Activated naive CD8-positive, alpha-beta T cell treated with anti-CD3 and anti-CD28 coated beads, Interleukin-2, amount 50 U/mL, for 16 hours (primary cell): ENCODE data around the gene TMEM170B.
"Not testable (repeated sequence)": the region's sequence is repeated elsewhere in the genome, so short reads cannot be mapped to it uniquely, and the experiment has no call there.

Experiments used
- DNase-seq: peaks from one replicate; pipeline ENCODE4 v3.0.0-alpha.2; 2020; ENCODE audit warnings: low read depth, low spot score

The TMEM170B gene

GRCh38 chr6:11528996-11529395 lies 8.6 kb upstream of the TMEM170B start:
- no peak for DNase-seq

- no peak for DNase-seq
Observed at GRCh38 chr6:11532097-11532496, 5.5 kb upstream of the TMEM170B start.

DNA sequence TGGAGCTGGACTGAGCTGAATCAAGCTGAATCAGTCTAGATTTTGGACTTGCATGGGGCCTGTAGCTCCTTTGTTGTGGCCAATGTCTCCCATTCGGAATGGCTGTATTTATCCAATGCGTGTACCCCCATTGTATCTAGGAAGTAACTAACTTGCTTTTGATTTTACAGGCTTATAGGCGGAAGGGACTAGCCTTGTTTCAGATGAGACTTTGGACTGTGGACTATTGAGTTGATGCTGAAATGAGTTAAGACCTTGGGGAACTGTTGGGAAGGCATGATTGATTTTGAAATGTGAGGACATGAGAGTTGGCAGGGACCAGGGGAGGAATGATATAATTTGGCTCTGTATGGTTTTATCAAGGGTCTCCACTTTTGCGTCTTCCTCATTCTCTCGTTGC lies 3.0 kb upstream of the TMEM170B start:
- no peak for DNase-seq

- DNase-seq: no peak
Observed at GRCh38 chr6:11535801-11536230, 1.7 kb upstream of the TMEM170B start.

DNA sequence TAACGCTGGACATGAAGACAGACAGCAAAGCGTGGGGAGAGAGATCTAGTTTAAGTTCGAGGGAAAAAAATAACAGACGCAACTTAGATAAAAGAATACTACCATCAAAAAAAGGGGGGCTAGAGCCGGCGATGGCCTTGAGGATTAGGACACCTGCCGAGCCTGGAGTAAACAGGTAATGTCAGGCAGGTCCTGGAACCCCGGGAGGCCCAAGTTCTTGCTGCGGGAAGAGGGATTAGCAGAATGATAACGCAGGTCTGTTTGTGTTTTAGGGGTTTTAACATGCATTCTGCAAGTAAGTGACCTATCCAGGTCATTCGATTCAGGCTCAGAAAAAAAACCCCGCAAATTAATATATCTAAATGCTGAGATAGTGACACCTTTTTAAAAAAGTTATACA lies 754 bp upstream of the TMEM170B start:
- DNase-seq: no peak

GRCh38 chr6:11538052-11538818 lies 686 bp downstream of the TMEM170B start:
- DNase-seq: no peak

GRCh38 chr6:11538819-11539468 lies 1.4 kb downstream of the TMEM170B start:
- no peak for DNase-seq

DNA sequence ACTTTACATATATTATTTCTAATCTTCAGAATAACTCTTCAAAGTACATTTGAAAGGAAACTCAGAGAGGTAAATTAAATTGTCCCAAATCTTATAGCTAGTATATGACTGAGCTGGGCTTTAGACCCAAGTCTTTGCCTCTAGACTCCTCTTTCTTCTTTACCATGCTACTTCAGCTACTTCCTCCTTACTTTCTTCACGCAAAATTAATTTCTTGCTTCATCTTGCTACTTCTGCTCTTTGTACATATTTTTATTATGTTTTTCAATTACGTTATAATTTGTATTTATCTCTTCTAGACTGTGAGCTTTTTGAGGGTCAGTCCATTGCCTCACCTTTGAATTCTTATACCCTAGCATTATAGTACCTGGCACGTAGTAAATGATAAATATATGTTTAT lies 5.3 kb downstream of the TMEM170B start:
- DNase-seq: no peak

DNA sequence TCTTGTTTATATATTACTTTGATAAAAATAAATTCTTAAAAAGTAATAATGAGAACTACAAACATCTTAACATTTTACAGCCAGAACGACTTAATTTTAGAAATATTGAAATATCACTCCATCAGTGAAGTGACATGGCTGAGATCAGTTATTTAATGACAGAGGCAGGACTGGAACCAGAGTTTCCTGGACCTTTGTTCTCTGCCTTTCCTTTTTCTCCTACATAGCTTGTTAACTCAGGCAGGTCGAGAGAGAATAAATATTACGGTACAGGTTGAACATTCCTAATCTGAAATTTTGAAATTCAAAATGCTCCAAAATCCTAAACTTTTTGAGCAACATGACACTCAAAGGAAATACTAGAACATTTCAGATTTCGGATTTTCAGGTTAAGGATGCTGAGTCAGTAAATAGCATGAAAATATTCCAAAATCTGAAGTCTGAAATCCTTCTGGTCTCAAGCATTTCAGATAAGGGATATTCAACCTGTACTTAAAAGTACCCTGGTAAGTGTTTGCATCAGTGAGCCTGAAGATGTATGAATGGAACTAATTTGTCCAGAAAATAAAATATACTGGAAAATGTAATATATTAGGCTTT lies 6.5 kb downstream of the TMEM170B start:
- no peak for DNase-seq

- DNase-seq: not testable (repeated sequence)
Observed at GRCh38 chr6:11547846-11548245, 10.3 kb downstream of the TMEM170B start.

GRCh38 chr6:11548578-11548977 lies 11.0 kb downstream of the TMEM170B start:
- DNase-seq: not testable (repeated sequence)

GRCh38 chr6:11551053-11551452 lies 13.5 kb downstream of the TMEM170B start:
- DNase-seq: no peak

DNA sequence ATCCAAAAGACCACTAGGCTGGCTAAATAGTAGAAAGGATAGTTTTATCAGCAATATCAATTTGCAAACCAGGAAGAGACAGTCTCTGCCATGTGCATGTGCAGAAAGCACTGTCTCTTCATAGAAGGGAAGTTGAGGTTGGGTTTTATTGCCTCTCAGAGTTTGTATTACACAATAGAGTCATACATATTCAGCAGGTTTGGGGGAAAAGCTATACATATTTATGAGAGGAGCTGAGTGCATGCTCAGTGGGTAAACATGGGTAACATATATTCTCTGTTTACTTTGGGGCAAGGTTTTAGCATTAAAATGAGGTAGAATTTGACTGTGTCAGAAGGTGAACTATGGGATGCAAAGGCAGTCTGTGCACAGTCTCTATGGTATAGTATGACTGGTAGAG lies 14.9 kb downstream of the TMEM170B start:
- no peak for DNase-seq

DNA sequence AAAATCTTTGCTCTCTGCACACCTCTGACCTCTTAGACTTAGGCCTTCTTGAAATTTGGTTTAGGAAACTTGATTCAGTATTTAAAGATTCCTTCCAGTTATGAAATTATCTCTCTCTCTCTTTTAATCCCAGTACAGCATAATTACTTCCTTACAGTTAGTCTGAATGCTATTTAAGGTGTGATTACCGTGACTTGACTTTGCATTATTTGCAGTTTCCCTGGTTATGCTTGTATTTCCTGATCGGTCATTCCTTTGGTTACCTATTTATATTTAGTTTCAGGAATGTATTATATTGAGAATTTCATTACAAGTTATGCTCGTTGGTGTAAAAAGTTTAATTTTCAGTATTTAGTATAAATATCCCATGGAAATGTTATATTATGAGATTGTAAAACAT lies 16.3 kb downstream of the TMEM170B start:
- DNase-seq: no peak

GRCh38 chr6:11556309-11556708 lies 18.8 kb downstream of the TMEM170B start:
- DNase-seq: no peak

GRCh38 chr6:11563793-11564192 lies 26.2 kb downstream of the TMEM170B start:
- DNase-seq: no peak

DNA sequence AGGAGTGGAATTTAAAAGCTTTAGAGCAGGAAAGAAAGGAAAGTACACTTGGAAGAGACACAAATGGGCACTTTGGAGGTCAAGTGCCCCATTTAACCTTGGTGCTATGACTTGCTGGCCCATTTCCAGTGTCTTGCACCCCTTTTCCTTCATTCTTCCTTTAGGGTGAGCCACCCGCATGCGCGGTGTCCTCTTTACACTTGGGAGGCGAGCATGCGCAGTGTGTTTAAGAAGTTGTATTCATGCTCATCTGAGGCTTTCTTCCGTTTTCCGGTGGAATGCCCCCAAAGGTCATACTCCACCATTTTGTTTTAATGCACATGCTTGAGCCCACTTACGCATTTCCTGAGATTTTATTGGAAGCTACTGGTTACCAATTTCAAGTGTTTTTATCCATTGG lies 29.1 kb downstream of the TMEM170B start:
- no peak for DNase-seq

DNA sequence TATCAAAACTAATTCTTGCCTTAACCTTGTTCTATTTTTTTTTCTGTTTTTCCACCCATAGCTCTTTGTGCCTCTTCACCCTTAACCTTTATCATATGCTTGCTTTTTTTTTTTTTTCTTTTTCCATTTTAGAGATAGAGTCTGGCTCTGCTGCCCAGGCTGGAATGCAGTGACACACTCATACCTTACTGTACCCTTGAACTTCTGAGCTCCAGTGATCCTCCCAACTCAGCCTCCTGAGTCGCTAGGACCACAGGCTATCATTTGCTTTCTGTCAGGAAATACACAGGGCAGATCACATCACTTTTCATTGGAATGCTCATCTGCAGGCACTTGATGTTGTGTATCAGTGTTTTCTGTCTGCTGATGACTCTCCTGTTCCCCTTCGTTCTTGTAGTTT lies 33.5 kb downstream of the TMEM170B start:
- no peak for DNase-seq

GRCh38 chr6:11575408-11576033 lies 38.0 kb downstream of the TMEM170B start:
- peak; percentile 18 for DNase-seq

DNA sequence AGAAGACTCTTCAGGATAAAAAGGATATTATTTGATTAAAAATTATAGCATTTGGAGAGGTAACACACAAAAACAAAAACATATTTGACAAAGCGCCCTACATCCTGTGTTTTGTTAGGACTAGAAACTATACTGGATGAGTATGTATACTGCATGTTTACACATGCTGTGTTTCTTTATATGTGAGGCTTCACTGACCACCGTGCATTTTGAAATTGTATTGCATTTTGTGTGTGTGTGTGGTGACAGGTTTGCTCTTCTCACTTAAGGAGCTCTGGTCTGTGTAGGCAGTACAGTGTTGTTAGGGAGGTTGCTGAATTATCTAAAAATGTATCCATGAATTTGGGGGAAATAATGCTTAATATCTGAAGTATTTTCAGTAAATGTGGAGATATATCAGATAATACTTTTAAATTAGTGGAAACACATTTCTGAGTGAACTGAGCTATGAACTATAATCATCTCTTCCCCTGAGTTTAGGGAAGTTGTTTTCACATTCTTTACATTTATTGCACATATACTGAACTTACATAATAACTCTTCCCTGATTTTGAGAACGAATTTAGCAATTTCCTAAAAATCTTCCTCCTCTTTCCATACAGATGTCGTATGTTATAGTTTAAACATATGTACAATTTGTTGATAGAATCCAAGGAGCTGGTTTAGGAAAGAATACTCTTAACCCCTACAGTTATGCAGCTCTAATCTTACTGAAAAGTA lies 43.3 kb downstream of the TMEM170B start:
- no peak for DNase-seq

DNA sequence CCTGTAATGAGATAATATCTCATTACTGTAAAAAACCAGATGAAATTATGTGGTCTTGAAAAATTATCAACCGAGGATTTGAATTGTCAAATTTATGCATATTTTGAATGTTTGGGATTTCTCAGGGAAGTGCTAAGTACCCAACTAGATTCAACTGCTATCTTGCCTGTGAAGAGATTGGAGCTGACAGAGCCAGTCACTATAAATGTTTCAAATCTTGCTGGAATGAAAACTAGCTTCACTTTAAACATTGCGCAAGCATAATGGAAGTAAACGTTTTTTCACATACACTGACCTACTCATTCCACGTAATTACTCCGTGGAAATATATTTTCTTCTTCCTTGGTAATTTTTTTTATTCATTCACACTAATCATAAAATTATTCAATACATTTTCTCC lies 46.7 kb downstream of the TMEM170B start:
- no peak for DNase-seq
